Body of pancreas (tissue), 4 donors: ENCODE measurements around the gene PRSS57. TPM values are rescaled to one million over a fixed set of nuclear protein-coding genes. Genes with fewer than 3 reads are reported as not detected.

ENCODE experiments used
- ATAC-seq: fragments of 150-250 bp; one replicate; pipeline ENCODE4 v1.9.1; 2016
- DNase-seq, 4 donors: peaks; one replicate each; pipeline ENCODE4 v3.0.0-alpha.2; 2019
- H3K27ac ChIP-seq, 4 donors: fragments of 200-600 bp; sonication (generic); 1 replicate in 3 of 4; 2 replicates in 1 of 4; pipeline versions ENCODE4 v1.5.1 to v1.6.1; 2016 to 2019; ENCODE audit warnings: mild to moderate bottlenecking in 1 of 4, mixed read lengths in 1 of 4, moderate library complexity in 1 of 4
- H3K27me3 ChIP-seq, 2 donors: fragments of 200-600 bp; sonication (generic); one replicate each; pipeline ENCODE4 v1.6.0; 2016; ENCODE audit warnings: mild to moderate bottlenecking in 1 of 2
- H3K36me3 ChIP-seq, 2 donors: fragments of 200-600 bp; sonication (generic); replicated peaks in 1 of 2; 2 replicates each; pipeline ENCODE4 v1.5.1; 2016; ENCODE audit warnings: low read depth in 2 of 2; ENCODE audit not compliant: insufficient read depth in 1 of 2
- H3K4me1 ChIP-seq: fragments of 200-600 bp; sonication (generic); one replicate; pipeline ENCODE4 v1.6.0; 2016
- H3K4me3 ChIP-seq, 2 donors: fragments of 200-600 bp; sonication (generic); 1 replicate in 1 of 2; 2 replicates in 1 of 2; pipeline ENCODE4 v1.5.1; 2016 to 2019
- H3K9me3 ChIP-seq, 3 donors: fragments of 200-600 bp; sonication (generic); 1 replicate in 2 of 3; 2 replicates in 1 of 3; pipeline ENCODE4 v1.5.1; 2016
- CTCF ChIP-seq, 7 experiments: fragments of 450-650 bp in 4 of 7; fragments of 200-600 bp in 3 of 7; sonication (generic) in 3 of 7; IDR thresholded peaks; one replicate each; pipeline ENCODE4 v1.5.1; 2016 to 2019; ENCODE audit warnings: antibody characterized with exemption in 7 of 7
- POLR2A ChIP-seq, 3 donors: fragments of 450-650 bp; IDR thresholded peaks; one replicate each; pipeline ENCODE4 v1.6.1; 2016; ENCODE audit warnings: antibody characterized with exemption in 3 of 3, mild to moderate bottlenecking in 2 of 3
- WGBS, 2 donors: methylation state at CpG; one replicate each; pipeline ENCODE4 v1.1.5; 2017; 5-methylcytosine and 5-hydroxymethylcytosine counted together
- intact Hi-C: fragments of 100-400 bp; cut with DNase I; formaldehyde crosslinking; loops from one replicate; pipeline ENCODE4 v1.15.1; 2023
- total RNA-seq, 2 donors: library from RNA; depleted of rRNA; stranded (reverse); fragments of >200 nt; gene quantifications; one replicate each; pipeline ENCODE4 v1.1.0, GENCODE V29; 2016

Gene PRSS57
- total RNA-seq, 2 donors from 2014 or later, result not detected

- intact Hi-C loops, result no loop called here
- ATAC-seq, result no peak
- Histone ChIP-seq H3K4me1 (no peaks in the 10 kb centered on the region), H3K9me3 (no peaks in the 10 kb centered on the region), H3K4me3 (no peak overlapping the region), H3K36me3 (no peaks in the 10 kb centered on the region), H3K27ac (no peak overlapping the region), H3K27me3 (no peaks in the 10 kb centered on the region)
- WGBS, 2 donors, result 61 to 68% methylated on average over 18 of the region's 18 CpGs
- TF ChIP-seq POLR2A (IDR thresholded peaks at IDR 0.05), result no peak
- no peak for DNase-seq
Observed at GRCh38 chr19:690203-690602, 5.0 kb downstream of the PRSS57 start.

- H3K36me3 ChIP-seq, result no peaks in the 10 kb centered on the region
- intact Hi-C loops, result no loop called here
- no peaks in the 10 kb centered on the region for H3K27me3 ChIP-seq
- ATAC-seq (no peak), DNase-seq (no peak)
- TF ChIP-seq CTCF (IDR thresholded peaks at IDR 0.05) (no peak), POLR2A (IDR thresholded peaks at IDR 0.05) (no peak)
- no peaks in the 10 kb centered on the region for H3K4me1 ChIP-seq
- no peak overlapping the region for H3K27ac ChIP-seq
- 62 to 78% methylated on average over 17 of the region's 17 CpGs for WGBS, 2 donors
- H3K9me3 ChIP-seq, result no peaks in the 10 kb centered on the region
- no peak overlapping the region for H3K4me3 ChIP-seq
Observed at GRCh38 chr19:688992-689391, 6.3 kb downstream of the PRSS57 start.

GRCh38 chr19:688214-688613, 7.0 kb downstream of the PRSS57 start:
- Histone ChIP-seq H3K4me1 (no peaks in the 10 kb centered on the region), H3K36me3 (no peaks in the 10 kb centered on the region), H3K4me3 (no peak overlapping the region), H3K9me3 (no peaks in the 10 kb centered on the region), H3K27me3 (no peaks in the 10 kb centered on the region), H3K27ac (no peak overlapping the region)
- TF ChIP-seq POLR2A (IDR thresholded peaks at IDR 0.05) (no peak), CTCF (IDR thresholded peaks at IDR 0.05) (no peak)
- ATAC-seq (no peak), DNase-seq (no peak)
- WGBS, 2 donors, result 41 to 58% methylated on average over 13 to 15 of the region's 15 CpGs
- intact Hi-C loops, result no loop called here

- Histone ChIP-seq H3K27me3 (no peaks in the 10 kb centered on the region), H3K9me3 (no peaks in the 10 kb centered on the region), H3K36me3 (no peaks in the 10 kb centered on the region), H3K4me1 (no peaks in the 10 kb centered on the region), H3K4me3 (no peak overlapping the region), H3K27ac (no peak overlapping the region)
- DNase-seq (no peak), ATAC-seq (no peak)
- intact Hi-C loops, result no loop called here
- TF ChIP-seq CTCF (IDR thresholded peaks at IDR 0.05) (no peak), POLR2A (IDR thresholded peaks at IDR 0.05) (no peak)
- WGBS, 2 donors, result 86 to 94% methylated on average over 7 to 11 of the region's 11 CpGs
Observed at GRCh38 chr19:687569-688166, 7.6 kb downstream of the PRSS57 start.

- Histone ChIP-seq H3K4me3 (no peak overlapping the region), H3K36me3 (no peaks in the 10 kb centered on the region), H3K9me3 (no peaks in the 10 kb centered on the region), H3K4me1 (no peaks in the 10 kb centered on the region), H3K27ac (no peak overlapping the region), H3K27me3 (no peaks in the 10 kb centered on the region)
- WGBS, 2 donors, result 69 to 74% methylated on average over 4 to 13 of the region's 17 CpGs
- ATAC-seq (no peak), DNase-seq (no peak)
- TF ChIP-seq POLR2A (IDR thresholded peaks at IDR 0.05) (no peak), CTCF (IDR thresholded peaks at IDR 0.05) (no peak)
- intact Hi-C loops, result no loop called here
Observed at GRCh38 chr19:686589-687297, 8.5 kb downstream of the PRSS57 start.
